Skin of body (tissue), 2 donors: Measurements from ENCODE around the gene SLC22A23. TPM values are rescaled to one million over a fixed set of nuclear protein-coding genes. Genes with fewer than 3 reads are reported as not detected.
A peak's percentile ranks its signal among the peaks of the same experiment; 100 is the strongest.

Source experiments
- DNase-seq: peaks from one replicate; lab custom pipeline; 2025; lab: John Stamatoyannopoulos, UW
- total RNA-seq: library from RNA; depleted of rRNA; stranded (reverse); fragments of >200 nt; gene quantifications from one replicate; pipeline ENCODE4 v1.2.3, GENCODE V29; 2014

The SLC22A23 gene
- total RNA-seq, 1 donor from 2014 or later = 11.8 TPM

DNA sequence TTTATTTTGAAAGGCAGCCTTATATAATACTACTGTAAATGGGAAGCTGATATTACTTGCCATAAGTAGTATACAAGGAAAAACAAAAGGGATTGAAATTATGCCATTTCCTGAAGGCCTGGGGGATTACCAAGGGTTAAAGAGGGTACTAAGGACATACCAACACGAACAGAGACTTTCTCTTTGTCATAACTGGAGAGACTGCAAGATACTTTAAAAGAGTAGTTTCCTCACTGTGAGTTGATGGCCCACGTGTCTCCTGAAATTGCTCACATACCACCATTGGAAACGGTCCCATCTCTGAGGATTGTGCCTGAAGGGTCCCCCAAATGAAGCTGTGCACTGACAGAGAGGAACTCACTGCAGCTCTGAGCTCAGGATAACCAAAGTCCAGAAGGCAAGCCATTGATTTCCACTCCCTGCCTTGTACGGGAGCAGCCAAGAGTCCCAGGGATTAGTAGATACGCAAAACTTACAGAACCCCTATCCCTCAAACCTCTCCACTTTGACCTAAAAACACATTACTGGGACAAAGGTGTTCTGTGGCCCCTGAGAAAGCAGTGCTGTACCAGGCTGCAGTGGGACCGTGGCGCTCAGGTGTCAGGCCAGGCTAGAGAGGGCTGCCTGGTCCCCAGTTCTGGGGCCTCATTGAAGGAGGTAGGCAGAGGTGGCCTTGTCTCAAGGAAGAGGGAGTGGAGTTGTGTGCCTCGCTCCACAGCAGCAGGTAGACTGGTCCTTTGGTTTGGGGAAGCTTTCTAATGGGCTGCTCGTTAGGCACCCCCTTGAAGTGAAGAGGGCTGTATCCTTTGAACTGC lies 182.9 kb downstream of the SLC22A23 start:
- no peak for DNase-seq

DNA sequence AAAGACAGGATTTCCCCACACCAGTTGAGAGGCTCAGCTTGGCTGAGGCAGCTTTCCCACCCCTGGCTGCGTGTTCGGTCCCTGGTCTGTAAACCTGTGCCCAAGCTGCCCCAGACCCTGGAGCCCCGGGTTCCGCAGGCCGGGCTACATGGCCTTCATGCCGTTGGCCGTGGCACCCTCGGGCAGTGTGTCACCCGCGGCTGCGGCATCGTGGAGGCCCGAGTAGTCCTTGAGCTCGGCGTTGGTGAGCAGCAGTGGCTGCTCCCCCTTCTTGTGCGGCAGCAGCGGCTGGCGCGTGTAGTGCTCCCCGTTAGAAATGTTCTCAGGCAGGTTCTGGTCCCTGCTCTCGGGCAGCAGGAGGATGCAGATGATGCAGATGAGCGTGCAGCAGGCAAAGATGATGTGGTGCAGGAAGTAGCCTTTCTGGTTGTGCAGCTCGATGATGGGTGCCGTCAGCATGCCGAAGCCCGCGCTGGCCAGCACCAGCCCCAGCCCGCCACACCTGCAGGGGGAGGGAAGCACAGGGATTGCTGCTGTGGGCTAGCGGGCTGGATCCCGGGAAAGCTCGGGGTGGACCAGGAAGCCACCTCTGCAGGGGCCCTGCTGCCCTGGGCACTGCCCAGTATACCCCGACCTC lies 183.8 kb downstream of the SLC22A23 start:
- no peak for DNase-seq

DNA sequence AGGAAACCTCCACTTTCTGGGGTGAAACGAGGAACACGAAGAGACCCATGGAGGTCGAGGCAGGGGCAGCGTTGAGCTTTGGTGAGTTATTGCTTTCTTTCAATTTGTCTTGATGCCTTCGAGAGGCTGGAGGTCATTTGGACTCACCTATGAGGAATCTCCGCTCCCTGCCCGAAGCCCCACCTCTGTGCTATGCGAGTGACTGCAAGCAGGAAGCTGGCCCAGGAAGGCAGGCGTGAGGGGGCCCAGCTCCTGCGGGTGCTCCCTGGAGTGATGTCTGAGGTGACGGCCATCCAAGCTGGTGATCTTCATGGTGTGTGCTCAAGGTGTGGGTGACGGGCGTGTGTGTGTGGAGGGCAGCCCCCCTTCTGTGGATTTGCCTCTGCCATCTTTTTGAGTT lies 185.1 kb downstream of the SLC22A23 start:
- DNase-seq = no peak

DNA sequence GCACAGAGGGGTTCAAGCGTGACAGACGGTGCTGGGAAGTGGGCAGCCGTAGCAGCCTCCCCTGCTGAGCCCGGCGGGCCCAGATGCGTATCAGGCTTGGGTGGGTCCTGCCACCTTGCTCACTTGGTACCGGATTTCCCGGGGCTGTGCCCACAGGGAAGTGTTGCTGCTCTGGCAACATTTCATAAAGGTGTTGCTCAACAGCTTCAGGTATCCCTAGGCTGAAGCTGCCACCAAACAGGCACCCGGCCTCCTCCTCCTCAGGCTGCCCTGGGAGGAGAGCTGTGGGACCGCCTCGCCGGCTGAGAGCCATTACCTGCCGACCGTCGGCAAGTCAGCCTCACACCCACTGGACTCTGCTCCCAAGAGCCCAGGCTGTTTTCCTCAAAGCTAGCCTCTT lies 186.6 kb downstream of the SLC22A23 start:
- DNase-seq = no peak

DNA sequence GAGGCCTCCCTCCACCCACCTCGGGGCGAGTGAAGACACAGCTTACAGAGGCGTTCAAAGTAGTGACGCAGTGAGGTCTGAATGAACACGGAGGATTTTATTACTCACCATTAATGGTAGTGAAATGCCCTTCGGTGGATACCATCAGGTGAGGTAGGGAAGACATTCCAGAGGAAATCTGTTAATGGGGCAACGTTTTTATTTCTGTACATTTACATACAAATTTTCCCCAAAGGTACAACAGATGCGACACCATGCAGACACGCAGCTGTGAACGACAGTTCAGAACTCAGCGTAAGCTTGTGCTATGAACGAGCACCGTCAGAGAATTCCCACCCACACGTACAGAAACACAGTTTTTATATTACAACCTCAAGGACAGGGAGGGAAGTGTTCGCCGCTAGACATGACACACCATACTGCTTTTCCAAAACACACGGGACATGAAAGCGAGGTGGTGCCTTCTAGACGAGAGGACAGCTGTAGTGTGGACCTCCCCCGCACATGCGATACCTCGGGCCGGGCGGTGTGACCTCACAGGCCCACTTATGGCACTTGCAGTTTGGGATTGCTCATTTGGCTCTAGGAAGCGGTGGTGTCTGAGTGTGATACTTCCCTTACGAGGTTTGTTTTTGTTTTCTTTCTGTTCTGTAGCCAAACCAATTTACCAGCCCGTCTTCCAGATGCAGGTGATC lies 187.4 kb downstream of the SLC22A23 start:
- DNase-seq = no peak

DNA sequence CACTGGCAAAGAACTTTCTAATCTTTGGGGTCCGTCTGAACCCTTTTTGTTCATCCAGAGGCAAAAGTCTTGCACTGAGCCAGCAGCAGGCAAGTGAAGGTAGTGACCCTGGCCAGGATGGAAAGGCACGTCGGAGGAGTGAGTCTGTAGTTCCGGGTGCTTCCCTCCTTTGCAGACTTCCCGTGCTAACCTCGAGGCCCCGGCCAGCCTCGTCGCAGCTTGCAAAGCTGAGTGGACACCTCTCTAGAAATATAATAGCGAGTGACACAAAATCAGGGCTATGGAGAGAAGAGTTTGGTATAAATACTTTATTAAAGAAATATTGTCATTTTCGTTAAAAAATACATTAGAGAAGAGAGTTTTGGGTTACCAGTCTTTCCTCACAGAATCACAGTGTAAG lies 188.2 kb downstream of the SLC22A23 start:
- DNase-seq = no peak

DNA sequence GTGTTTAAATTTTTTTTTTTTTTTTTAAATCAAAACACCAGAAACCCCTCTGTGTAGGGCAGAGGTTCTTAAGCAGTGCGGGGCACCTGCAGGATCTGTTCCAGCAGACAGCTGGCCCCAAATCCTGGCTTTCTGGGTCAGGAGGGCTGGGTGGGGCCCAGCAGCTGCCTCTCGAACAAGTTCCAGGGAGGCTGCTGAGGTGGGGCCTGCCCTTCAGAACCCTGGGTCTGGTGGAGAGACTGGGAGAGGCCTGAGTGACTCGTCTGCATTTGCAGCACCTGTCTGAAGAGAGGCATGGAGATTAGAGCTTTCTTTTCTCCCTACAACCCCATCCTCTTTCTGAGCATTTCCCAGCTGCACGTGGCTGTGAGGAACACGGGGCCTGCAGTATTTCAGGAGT lies 189.7 kb downstream of the SLC22A23 start:
- no peak for DNase-seq

DNA sequence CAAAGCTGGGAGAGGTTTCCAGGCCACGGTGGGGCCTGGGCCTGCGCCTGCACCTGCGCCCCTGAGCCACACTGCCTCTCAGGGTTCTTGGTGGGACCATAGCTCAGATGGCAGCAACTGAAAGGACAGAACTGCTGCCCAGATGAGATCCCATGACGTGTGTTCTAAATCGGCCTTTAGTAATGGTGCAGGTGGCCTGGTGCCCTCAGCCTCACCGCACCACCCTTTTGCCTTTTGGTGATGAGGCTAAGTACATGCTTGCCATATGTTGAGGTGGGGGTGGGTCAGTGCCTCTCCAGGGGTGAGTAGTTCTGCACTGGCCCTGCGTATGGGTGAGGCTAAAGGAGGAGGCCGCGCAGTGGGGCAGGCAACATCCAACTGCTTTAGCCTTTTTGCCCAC lies 190.7 kb downstream of the SLC22A23 start:
- DNase-seq = no peak

DNA sequence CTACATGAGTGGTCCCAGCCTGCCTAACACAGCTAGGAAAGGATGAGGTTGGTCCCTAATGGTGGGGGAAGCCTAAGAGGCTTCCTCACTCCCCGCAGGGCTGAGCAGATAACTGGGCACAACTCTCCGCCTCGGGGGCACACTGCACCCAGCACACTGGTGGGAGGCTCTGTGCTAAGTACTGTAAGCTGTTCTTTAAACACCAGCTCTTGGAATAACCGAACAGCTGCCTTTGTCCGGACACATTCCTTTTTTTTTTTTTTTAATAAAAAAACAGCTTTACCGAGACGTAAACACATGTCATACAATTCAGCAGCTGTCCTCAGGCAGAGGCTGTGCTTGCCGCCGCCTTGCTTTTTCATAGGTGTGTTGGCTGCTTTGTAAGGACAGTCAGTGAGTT lies 191.2 kb downstream of the SLC22A23 start:
- DNase-seq = no peak

DNA sequence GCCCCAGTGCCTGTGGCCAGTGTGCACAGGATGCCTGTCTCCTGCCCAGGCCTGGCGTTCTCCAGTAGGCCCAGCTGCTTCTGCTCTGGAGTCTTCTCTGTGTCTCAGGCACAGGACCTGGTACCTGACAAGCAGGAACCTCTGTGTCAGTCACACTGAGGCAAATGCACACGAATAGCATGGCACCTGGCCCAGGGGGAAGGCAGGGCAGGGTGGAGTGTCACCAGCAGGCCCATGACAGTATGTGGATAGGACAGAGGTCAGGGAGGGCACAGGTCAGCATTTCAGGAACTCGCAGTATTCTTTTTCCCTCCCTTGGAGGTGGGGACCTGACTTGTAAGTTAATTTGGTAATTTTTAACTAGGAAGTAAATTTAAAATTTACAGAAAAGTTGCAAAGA lies 192.5 kb downstream of the SLC22A23 start:
- no peak for DNase-seq

DNA sequence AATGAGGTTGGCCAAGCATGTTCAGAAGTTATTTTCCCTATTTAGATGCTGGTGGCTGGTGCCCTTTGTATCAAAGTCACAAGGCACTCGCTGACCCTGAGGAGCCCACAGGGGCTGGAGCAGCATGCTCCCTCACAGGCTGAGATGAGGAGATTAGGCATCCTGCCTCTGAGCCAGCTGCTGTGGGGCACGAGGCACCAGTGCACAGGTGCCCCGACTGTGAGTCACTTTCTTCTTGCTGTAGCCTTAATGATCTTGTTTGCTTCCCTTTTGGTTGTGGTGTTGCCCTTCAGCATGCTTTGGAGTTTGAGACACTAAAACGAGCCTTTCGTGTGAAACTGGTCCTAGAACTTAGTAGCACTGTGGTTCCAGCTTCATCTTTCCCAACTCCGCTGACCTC lies 193.8 kb downstream of the SLC22A23 start:
- no peak for DNase-seq

DNA sequence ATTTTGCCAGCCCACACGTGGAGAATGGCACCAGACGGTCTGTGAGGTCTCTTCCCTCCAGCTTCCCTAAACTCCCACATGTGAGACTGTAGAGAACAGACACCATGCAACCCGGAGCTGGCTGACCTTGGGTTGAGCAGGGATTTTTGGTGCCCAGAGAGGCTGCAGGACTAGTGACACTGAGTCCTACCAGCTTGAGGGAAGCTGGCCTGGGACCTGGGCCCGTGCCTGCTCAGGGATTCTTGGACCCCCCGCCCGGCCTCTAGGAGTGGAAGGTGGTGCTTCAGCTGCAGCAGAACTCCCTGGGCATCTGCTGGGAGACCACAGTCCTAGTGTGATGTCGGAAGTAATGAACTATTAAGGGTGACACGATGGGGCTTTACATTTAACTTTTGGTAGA lies 194.9 kb downstream of the SLC22A23 start:
- DNase-seq = no peak

DNA sequence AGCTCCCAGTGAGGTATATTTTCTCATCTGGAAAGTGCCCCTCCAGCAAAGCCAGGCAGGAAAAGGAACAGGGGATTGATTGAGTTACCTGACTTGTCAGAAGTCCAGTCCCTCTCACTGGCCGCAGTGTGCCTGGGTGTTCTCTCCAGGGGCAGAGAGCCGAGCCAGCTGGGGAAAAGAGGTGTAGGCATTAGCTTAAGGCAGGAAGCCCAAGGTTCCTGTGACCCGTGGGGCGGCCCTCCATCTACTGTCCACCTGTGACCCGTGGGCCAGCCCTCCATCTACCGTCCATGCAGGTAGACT lies 195.4 kb downstream of the SLC22A23 start:
- no peak for DNase-seq

DNA sequence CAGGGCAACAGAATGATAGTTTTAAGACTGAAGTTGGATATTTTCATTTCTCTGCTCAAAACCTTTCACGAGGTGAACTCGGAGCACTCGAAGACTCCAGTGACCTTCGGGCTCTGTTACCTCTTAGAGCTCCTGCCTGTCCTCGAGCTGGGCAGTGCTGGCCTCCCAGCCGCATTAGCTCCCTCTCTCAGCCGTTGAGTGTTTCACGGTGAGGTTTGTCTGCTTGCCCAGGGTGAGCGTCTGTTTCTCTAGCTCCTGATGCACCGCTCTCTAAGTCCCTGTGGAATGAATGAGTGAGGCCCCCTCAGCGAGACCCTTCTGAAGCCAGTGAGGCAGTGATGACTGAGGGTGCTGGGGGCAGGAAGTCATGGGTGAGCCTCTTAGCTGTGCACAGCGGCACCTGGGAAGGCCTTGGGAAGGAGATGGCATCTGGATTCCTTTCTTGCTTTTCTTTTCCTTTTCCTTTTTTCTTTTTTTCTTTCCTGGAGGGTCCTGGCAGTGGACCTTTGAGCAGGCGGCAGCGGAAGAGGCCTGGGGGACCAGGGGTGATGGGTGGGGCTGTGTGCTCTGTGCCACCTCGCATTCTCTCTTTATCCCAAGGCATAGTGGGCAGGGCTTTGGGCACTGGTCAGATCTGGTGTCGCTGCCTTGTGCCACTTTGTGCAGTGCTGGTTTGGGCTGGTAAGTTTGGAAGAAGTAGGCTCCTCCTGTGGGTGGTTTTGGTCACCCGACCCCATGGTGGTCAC lies 195.9 kb downstream of the SLC22A23 start:
- DNase-seq = no peak

DNA sequence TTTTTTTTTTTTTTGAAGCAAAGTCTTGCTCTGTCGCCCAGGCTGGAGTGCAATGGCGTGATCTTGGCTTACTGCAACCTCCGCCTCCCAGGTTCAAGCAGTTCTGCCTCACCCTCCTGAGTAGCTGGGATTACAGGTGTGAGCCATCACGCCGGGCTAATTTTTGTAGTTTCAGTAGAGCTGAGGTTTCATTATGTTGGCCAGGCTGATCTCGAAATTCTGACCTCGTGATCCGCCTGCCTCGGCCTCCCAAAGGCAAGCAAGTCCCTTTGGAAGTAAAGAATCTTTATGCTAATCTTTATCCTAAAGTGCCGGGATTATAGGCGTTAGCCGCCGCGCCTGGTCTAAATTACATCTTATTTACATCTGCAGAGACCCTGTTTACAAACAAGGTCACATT lies 196.6 kb downstream of the SLC22A23 start:
- no peak for DNase-seq

DNA sequence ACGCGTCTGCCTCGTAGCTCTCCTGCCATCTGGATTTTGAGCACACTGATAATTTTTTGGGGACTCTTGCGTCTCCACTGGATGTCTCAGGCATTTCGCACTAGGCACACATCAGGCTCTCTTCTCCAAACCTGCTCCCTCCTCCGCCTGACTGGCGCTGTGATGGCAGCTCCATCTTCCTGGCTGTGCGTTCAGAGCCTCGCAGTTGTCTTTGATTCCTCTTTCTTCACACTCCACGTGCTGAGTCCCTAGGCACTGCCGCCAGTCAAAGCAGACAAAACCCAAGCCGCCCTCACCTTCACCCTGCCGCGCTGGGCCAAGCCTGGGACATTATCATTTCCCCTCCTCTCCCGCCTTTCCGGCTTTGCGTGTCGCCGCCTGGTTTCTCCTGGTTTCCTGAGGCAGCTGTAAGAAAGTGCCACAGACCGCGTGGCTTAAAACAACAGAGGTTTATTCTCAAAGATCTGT lies 197.3 kb downstream of the SLC22A23 start:
- peak; percentile 29 for DNase-seq

DNA sequence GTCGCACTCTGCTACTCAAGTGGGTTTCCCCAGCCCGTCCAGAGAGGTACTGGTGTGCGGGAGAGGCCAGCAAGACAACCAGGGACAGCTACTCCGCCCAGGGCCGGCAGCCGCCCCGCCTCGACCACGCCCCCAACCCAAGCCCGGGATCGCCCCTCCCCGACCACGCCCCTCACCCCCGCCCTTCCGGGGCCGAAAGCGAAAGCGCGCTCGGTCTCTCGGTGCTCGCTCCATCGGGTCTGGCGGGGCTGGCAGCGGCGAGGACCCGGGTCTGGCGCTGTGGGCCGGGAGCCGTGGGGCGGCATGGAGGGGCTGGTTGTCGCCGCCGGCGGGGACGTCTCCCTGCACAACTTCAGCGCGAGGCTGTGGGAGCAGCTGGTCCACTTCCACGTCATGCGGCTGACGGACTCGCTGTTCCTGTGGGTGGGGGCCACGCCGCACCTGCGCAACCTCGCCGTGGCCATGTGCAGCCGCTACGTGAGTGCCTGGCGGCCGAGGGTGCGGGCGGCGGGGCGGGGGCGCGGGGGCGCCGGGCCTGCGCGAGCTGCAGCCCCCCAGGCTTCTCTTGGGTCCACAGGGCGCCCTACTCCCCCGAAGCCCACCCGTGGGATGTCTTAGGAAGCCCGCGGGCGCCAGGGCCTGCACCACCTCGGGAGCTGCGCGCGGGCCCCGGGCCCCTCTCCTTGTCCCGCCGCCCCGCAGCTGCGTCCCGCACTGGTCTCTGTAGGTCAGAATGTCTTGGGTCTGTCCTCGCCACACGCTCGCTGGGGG lies 197.9 kb downstream of the SLC22A23 start, which contains the start of gene PSMG4:
Gene PSMG4 (plus strand): TSS at position 228 of the 771 bp plus-strand sequence. CDS start 76 bp downstream, at position 304.
- DNase-seq = peak; percentile 88

DNA sequence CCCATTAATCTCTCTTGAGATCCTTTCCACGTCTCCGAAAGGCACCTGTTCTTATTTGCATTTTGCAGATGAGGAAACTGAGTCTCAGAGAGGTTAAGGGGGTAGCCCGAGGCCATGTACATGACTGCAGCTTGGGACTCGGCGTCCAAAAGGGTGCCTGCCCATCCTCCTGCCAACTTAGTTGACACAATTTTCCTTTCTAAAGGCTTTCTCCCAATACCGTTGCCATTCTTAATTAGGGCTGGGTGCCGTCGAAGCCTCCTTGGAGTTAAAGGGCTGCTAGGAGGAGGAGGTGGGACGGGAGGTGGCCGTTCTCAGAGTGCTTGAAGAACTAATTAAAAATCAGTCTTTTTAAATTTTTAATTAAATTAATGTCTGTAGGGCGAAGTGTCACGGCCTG lies 198.6 kb downstream of the SLC22A23 start:
- DNase-seq = no peak

DNA sequence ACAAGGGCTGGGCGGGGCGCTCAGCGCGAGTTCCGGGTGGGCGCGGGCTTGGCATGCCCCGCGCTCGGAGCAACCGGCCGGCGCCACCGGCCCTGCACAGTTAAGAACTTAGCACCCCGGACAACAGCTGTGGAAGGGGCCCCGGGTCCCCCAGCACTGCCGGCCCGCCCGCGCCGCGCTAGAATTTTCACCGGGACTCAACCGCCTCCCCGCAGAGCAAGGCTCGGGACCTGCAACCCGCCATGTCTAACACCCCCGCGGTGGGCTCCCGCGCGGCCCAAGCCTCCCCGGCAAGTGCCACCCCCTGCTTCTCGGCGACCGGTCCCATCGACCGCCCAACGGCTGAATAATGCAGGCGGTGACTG lies 203.3 kb downstream of the SLC22A23 start:
- no peak for DNase-seq

DNA sequence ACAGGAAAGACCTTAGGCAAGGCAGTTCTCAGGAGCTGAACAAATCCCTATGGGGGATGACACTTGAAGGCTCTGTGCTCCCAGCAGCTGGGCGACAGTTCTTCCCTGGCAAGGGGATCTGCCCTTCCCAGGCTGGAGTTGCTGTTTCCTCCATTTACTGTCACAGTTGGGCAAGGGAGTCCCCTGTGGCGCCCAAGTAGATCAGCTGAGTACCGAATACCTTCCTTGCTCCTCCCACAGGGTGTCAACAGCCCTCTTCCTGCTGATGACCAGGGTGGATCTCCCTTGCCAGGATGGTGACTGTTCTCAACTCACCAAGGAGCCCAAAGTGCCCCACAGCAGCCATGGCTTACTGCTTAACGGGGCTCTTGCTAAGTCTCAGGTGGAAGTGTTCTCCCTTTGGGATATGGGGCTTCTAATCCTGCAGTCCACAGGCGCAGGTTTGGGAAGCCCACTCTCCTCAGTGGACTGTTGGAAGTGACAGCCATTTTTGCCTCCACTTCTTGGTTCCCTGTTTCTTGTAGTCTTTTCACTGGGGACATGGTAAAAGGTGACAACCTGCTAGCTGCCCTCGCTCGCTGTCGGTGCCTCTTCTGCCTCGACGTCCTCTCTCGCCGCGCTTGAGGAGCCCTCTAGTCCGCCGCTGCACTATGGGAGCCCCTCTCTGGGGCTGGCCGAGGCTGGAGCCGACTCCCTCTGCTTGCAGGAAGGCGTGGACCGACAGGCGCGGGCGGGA lies 203.8 kb downstream of the SLC22A23 start:
- no peak for DNase-seq
